CD14-positive monocyte (primary cell): Measurements from ENCODE around the gene FYB2. TPM values are rescaled to one million over a fixed set of nuclear protein-coding genes. Genes with fewer than 3 reads are reported as not detected.

Experiments
- DNase-seq, 3 donors: peaks; one replicate each; pipeline ENCODE4 v3.0.0-alpha.2; 2011 to 2022
- H2AFZ ChIP-seq: 2 replicates; pipeline ENCODE4 v1.6.0; 2012; ENCODE audit warnings: mild to moderate bottlenecking, low read depth, low read length, inconsistent platforms; ENCODE audit not compliant: insufficient read depth, poor library complexity, severe bottlenecking
- H3K27ac ChIP-seq, 2 donors: 1 replicate in 1 of 2; 2 replicates in 1 of 2; pipeline ENCODE4 v1.5.1; 2012 to 2013; ENCODE audit warnings: low read length in 2 of 2, control low read depth in 1 of 2, inconsistent platforms in 1 of 2, low read depth in 1 of 2, mild to moderate bottlenecking in 1 of 2
- H3K27me3 ChIP-seq, 2 donors: one replicate each; pipeline versions ENCODE4 v1.6.0 to v1.6.1; 2011 to 2013; ENCODE audit warnings: low read length in 2 of 2; ENCODE audit not compliant: control insufficient read depth in 2 of 2, insufficient read depth in 2 of 2
- H3K36me3 ChIP-seq, 2 donors: replicated peaks in 1 of 2; 1 replicate in 1 of 2; 2 replicates in 1 of 2; pipeline versions ENCODE4 v1.5.1 to v1.6.1; 2012 to 2013; ENCODE audit warnings: low read length in 2 of 2, control low read depth in 1 of 2, inconsistent platforms in 1 of 2, mild to moderate bottlenecking in 1 of 2; ENCODE audit not compliant: insufficient read depth in 2 of 2, control insufficient read depth in 1 of 2
- H3K4me1 ChIP-seq, 2 donors: 1 replicate in 1 of 2; 2 replicates in 1 of 2; pipeline versions ENCODE4 v1.5.1 to v1.6.1; 2012 to 2013; ENCODE audit warnings: low read length in 2 of 2, control low read depth in 1 of 2, inconsistent platforms in 1 of 2, mild to moderate bottlenecking in 1 of 2, moderate library complexity in 1 of 2; ENCODE audit not compliant: insufficient read depth in 2 of 2, control insufficient read depth in 1 of 2
- H3K4me2 ChIP-seq: replicated peaks from 2 replicates; pipeline ENCODE3; 2012; ENCODE audit warnings: low read length, moderate library complexity, mild to moderate bottlenecking; ENCODE audit not compliant: poor library complexity, severe bottlenecking; ENCODE audit errors: extremely low read depth
- H3K4me3 ChIP-seq, 3 experiments: fragments of 200-600 bp in 1 of 3; sonication (generic) in 1 of 3; replicated peaks in 1 of 3; 1 replicate in 2 of 3; 2 replicates in 1 of 3; pipeline ENCODE4 v1.5.1; 2011 to 2013; ENCODE audit warnings: low read length in 3 of 3, mild to moderate bottlenecking in 3 of 3, control low read depth in 2 of 3, low read depth in 2 of 3, inconsistent platforms in 1 of 3, moderate library complexity in 1 of 3
- H3K79me2 ChIP-seq: 2 replicates; pipeline ENCODE4 v1.6.0; 2012; ENCODE audit warnings: mild to moderate bottlenecking, control low read depth, inconsistent platforms, low read length, moderate library complexity; ENCODE audit not compliant: insufficient read depth
- H3K9ac ChIP-seq: 2 replicates; pipeline ENCODE4 v1.6.0; 2017; ENCODE audit warnings: low read length, mild to moderate bottlenecking; ENCODE audit not compliant: insufficient read depth, poor library complexity, severe bottlenecking
- H3K9me3 ChIP-seq, 2 donors: replicated peaks in 1 of 2; 1 replicate in 1 of 2; 2 replicates in 1 of 2; pipeline versions ENCODE4 v1.5.1 to v1.6.1; 2012 to 2013; ENCODE audit warnings: low read length in 2 of 2, control low read depth in 1 of 2; ENCODE audit not compliant: control insufficient read depth in 1 of 2, insufficient read depth in 1 of 2
- H4K20me1 ChIP-seq: 2 replicates; pipeline ENCODE4 v1.6.0; 2012; ENCODE audit warnings: mild to moderate bottlenecking, low read length, control low read depth, moderate library complexity; ENCODE audit not compliant: insufficient read depth
- H3K27ac Mint-ChIP-seq, 7 donors: one replicate each; pipeline ENCODE4 v1.8.0; 2020; ENCODE audit warnings: mild to moderate bottlenecking in 7 of 7, mixed read lengths in 7 of 7, moderate library complexity in 6 of 7, inconsistent platforms in 2 of 7
- H3K27me3 Mint-ChIP-seq, 3 donors: one replicate each; pipeline ENCODE4 v1.8.0; 2021 to 2022; ENCODE audit warnings: low read depth in 3 of 3, mild to moderate bottlenecking in 3 of 3, mixed read lengths in 3 of 3, moderate library complexity in 3 of 3, inconsistent platforms in 1 of 3
- H3K36me3 Mint-ChIP-seq, 2 donors: one replicate each; pipeline ENCODE4 v1.8.0; 2020; ENCODE audit warnings: mixed read lengths in 2 of 2, inconsistent platforms in 1 of 2, mild to moderate bottlenecking in 1 of 2
- H3K4me1 Mint-ChIP-seq: one replicate; pipeline ENCODE4 v1.8.0; 2020; ENCODE audit warnings: mild to moderate bottlenecking, mixed read lengths
- H3K4me3 Mint-ChIP-seq, 2 donors: one replicate each; pipeline ENCODE4 v1.8.0; 2020; ENCODE audit warnings: mild to moderate bottlenecking in 2 of 2, mixed read lengths in 2 of 2, moderate library complexity in 1 of 2
- H3K9me3 Mint-ChIP-seq, 7 donors: one replicate each; pipeline ENCODE4 v1.8.0; 2020 to 2022; ENCODE audit warnings: mixed read lengths in 7 of 7, mild to moderate bottlenecking in 6 of 7, moderate library complexity in 6 of 7, inconsistent platforms in 2 of 7
- CTCF ChIP-seq: fragments of 200-600 bp; IDR thresholded peaks from one replicate; pipeline ENCODE4 v1.8.0; 2022; ENCODE audit warnings: antibody characterized with exemption, mild to moderate bottlenecking
- WGBS: methylation state at CpG from one replicate; pipeline ENCODE4 v1.1.5; 2013; ENCODE audit warnings: missing lambda C conversion rate; ENCODE audit not compliant: insufficient coverage; 5-methylcytosine and 5-hydroxymethylcytosine counted together
- intact Hi-C, 2 donors: fragments of 100-400 bp; cut with micrococcal nuclease; formaldehyde crosslinking; loops; one replicate each; pipeline versions ENCODE4 v1.15.0 to v1.15.1; 2023
- polyA plus RNA-seq, 3 donors: library from polyadenylated mRNA; depleted of rRNA in 1 of 3; unstranded in 2 of 3; stranded (reverse) in 1 of 3; fragments of 300-500 nt in 2 of 3; fragments of >200 nt in 1 of 3; fragmentation: Illumina TruSeq in 2 of 3; gene quantifications; 1 replicate in 2 of 3; 2 replicates in 1 of 3; pipeline ENCODE4 v1.2.3, GENCODE V29; 2012 to 2021

FYB2 gene
- polyA plus RNA-seq, 3 donors = not detected

- no peak overlapping the region for H3K9ac ChIP-seq
- no peak overlapping the region for H2AFZ ChIP-seq
- Mint-ChIP-seq H3K4me3 (no peak overlapping the region), H3K9me3 (peaks cover 0 to 8% (median 0%) of the 10 kb centered on the region in 7 donors), H3K4me1 (no peaks in the 10 kb centered on the region), H3K27ac (no peak overlapping the region), H3K27me3 (peaks cover 3% of the 10 kb centered on the region in 3 donors), H3K36me3 (no peaks in the 10 kb centered on the region)
- H3K4me1 ChIP-seq = no peaks in the 10 kb centered on the region
- intact Hi-C loops = no loop called here
- H3K27ac ChIP-seq = no peak overlapping the region
- TF ChIP-seq CTCF = no peak
- no peak overlapping the region for H3K4me2 ChIP-seq
- DNase-seq = no peak
- H3K79me2 ChIP-seq = no peaks in the 10 kb centered on the region
- no peaks in the 10 kb centered on the region for H4K20me1 ChIP-seq
- no peaks in the 10 kb centered on the region for H3K36me3 ChIP-seq
- no peak overlapping the region for H3K4me3 ChIP-seq
- no peaks in the 10 kb centered on the region for H3K9me3 ChIP-seq
- no peaks in the 10 kb centered on the region for H3K27me3 ChIP-seq
Observed at GRCh38 chr1:56683569-56683968, 135.6 kb downstream of the FYB2 start.

- DNase-seq = no peak
- H2AFZ ChIP-seq = no peak overlapping the region
- Mint-ChIP-seq H3K9me3 (peaks cover 0 to 8% (median 0%) of the 10 kb centered on the region in 7 donors), H3K4me1 (no peaks in the 10 kb centered on the region), H3K27ac (no peak overlapping the region), H3K36me3 (no peaks in the 10 kb centered on the region), H3K4me3 (no peak overlapping the region), H3K27me3 (peaks cover 3 to 6% (median 4%) of the 10 kb centered on the region in 3 donors)
- no peaks in the 10 kb centered on the region for H4K20me1 ChIP-seq
- no peak overlapping the region for H3K4me2 ChIP-seq
- H3K9me3 ChIP-seq = no peaks in the 10 kb centered on the region
- H3K27me3 ChIP-seq = no peaks in the 10 kb centered on the region
- TF ChIP-seq CTCF = no peak
- no peak overlapping the region for H3K4me3 ChIP-seq
- no peaks in the 10 kb centered on the region for H3K36me3 ChIP-seq
- no peak overlapping the region for H3K9ac ChIP-seq
- intact Hi-C loops = no loop called here
- H3K4me1 ChIP-seq = no peaks in the 10 kb centered on the region
- no peak overlapping the region for H3K27ac ChIP-seq
- WGBS = no CpG with 5 or more reads among the region's 2 CpGs
- H3K79me2 ChIP-seq = no peaks in the 10 kb centered on the region
Observed at GRCh38 chr1:56676571-56677035, 142.6 kb downstream of the FYB2 start.
